ENCODE measurements around the gene PAX3.

DNA sequence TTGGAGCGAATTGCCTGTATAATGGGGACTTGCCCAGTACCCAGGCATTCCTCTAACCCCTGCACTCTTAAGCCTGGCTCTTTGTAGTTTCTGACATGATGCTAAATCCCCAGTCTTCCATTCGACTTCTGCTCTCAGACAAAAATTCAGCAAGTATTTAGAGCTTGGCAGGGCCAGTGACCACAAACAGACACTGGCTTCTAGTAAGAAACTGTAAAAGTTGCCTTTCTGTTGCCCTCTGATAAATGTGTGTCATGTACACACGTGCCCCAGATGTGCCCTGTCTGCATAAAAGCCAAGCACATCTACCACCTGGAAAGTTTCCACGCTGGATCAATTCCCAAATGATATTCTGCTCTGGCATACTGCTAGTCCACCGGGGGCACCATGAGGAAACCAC, 18.0 kb downstream of the PAX3 start:
- TF ChIP-seq, protein P1, sequence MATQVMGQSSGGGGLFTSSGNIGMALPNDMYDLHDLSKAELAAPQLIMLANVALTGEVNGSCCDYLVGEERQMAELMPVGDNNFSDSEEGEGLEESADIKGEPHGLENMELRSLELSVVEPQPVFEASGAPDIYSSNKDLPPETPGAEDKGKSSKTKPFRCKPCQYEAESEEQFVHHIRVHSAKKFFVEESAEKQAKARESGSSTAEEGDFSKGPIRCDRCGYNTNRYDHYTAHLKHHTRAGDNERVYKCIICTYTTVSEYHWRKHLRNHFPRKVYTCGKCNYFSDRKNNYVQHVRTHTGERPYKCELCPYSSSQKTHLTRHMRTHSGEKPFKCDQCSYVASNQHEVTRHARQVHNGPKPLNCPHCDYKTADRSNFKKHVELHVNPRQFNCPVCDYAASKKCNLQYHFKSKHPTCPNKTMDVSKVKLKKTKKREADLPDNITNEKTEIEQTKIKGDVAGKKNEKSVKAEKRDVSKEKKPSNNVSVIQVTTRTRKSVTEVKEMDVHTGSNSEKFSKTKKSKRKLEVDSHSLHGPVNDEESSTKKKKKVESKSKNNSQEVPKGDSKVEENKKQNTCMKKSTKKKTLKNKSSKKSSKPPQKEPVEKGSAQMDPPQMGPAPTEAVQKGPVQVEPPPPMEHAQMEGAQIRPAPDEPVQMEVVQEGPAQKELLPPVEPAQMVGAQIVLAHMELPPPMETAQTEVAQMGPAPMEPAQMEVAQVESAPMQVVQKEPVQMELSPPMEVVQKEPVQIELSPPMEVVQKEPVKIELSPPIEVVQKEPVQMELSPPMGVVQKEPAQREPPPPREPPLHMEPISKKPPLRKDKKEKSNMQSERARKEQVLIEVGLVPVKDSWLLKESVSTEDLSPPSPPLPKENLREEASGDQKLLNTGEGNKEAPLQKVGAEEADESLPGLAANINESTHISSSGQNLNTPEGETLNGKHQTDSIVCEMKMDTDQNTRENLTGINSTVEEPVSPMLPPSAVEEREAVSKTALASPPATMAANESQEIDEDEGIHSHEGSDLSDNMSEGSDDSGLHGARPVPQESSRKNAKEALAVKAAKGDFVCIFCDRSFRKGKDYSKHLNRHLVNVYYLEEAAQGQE (IDR thresholded peaks at IDR 0.05; ENCODE audit: insufficient replicate concordance, low read depth) = no peak
- TF ChIP-seq, protein P2, sequence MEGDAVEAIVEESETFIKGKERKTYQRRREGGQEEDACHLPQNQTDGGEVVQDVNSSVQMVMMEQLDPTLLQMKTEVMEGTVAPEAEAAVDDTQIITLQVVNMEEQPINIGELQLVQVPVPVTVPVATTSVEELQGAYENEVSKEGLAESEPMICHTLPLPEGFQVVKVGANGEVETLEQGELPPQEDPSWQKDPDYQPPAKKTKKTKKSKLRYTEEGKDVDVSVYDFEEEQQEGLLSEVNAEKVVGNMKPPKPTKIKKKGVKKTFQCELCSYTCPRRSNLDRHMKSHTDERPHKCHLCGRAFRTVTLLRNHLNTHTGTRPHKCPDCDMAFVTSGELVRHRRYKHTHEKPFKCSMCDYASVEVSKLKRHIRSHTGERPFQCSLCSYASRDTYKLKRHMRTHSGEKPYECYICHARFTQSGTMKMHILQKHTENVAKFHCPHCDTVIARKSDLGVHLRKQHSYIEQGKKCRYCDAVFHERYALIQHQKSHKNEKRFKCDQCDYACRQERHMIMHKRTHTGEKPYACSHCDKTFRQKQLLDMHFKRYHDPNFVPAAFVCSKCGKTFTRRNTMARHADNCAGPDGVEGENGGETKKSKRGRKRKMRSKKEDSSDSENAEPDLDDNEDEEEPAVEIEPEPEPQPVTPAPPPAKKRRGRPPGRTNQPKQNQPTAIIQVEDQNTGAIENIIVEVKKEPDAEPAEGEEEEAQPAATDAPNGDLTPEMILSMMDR (IDR thresholded peaks at IDR 0.05; ENCODE audit: insufficient read depth, low read length) = no peak
- no peak for TF ChIP-seq GABPA (IDR thresholded peaks at IDR 0.05; ENCODE audit: low read depth)
- TF ChIP-seq POLR2AphosphoS5 (IDR thresholded peaks at IDR 0.05; ENCODE audit: low read depth) = no peak
- no peak for TF ChIP-seq SPI1 (IDR thresholded peaks at IDR 0.05; ENCODE audit: borderline replicate concordance, low read depth)
